ENCODE measurements around the gene VWA8. TPM values are rescaled to one million over a fixed set of nuclear protein-coding genes. Genes with fewer than 3 reads are reported as not detected.

VWA8 gene
- total RNA-seq, 1 donor from 2014 or later: 12.2 TPM

- Mint-ChIP-seq H3K27ac (ENCODE audit: unreplicated experiment) (no peak overlapping the region), H3K36me3 (ENCODE audit: low read depth) (peaks cover 18% of the 10 kb centered on the region), H3K4me3 (ENCODE audit: unreplicated experiment) (no peak overlapping the region), H3K4me1 (ENCODE audit: low read depth) (peaks cover 13% of the 10 kb centered on the region), H3K9me3 (ENCODE audit: low read depth) (peaks cover 5% of the 10 kb centered on the region), H3K27me3 (ENCODE audit: low read depth) (no peaks in the 10 kb centered on the region)
- no peak for DNase-seq (ENCODE audit: low spot score)
- no peak for TF ChIP-seq CTCF (IDR thresholded peaks at IDR 0.05)
Observed at GRCh38 chr13:41603917-41604316, 357.0 kb downstream of the VWA8 start.

GRCh38 chr13:41601718-41602445, 359.0 kb downstream of the VWA8 start:
- Mint-ChIP-seq H3K9me3 (ENCODE audit: low read depth) (peaks cover 5% of the 10 kb centered on the region), H3K27me3 (ENCODE audit: low read depth) (no peaks in the 10 kb centered on the region), H3K27ac (ENCODE audit: unreplicated experiment) (no peak overlapping the region), H3K36me3 (ENCODE audit: low read depth) (peaks cover 17% of the 10 kb centered on the region), H3K4me1 (ENCODE audit: low read depth) (peaks cover 17% of the 10 kb centered on the region), H3K4me3 (ENCODE audit: unreplicated experiment) (no peak overlapping the region)
- DNase-seq (ENCODE audit: low spot score): no peak
- TF ChIP-seq CTCF (IDR thresholded peaks at IDR 0.05): no peak

GRCh38 chr13:41599619-41600018, 361.3 kb downstream of the VWA8 start:
- peaks cover 34% of the 10 kb centered on the region for H3K4me1 Mint-ChIP-seq (ENCODE audit: low read depth)
- TF ChIP-seq CTCF (IDR thresholded peaks at IDR 0.05): no peak
- DNase-seq (ENCODE audit: low spot score): no peak
- no peak overlapping the region for H3K4me3 Mint-ChIP-seq (ENCODE audit: unreplicated experiment)
- H3K27me3 Mint-ChIP-seq (ENCODE audit: low read depth): no peaks in the 10 kb centered on the region
- H3K36me3 Mint-ChIP-seq (ENCODE audit: low read depth): peaks cover 11% of the 10 kb centered on the region
- H3K9me3 Mint-ChIP-seq (ENCODE audit: low read depth): peaks cover 5% of the 10 kb centered on the region
- peak overlapping the region; percentile 43 for H3K27ac Mint-ChIP-seq (ENCODE audit: unreplicated experiment)

GRCh38 chr13:41597348-41598041, 363.4 kb downstream of the VWA8 start:
- no peak overlapping the region for H3K4me3 Mint-ChIP-seq (ENCODE audit: unreplicated experiment)
- peaks cover 6% of the 10 kb centered on the region for H3K36me3 Mint-ChIP-seq (ENCODE audit: low read depth)
- no peaks in the 10 kb centered on the region for H3K27me3 Mint-ChIP-seq (ENCODE audit: low read depth)
- no peak overlapping the region for H3K27ac Mint-ChIP-seq (ENCODE audit: unreplicated experiment)
- no peak for DNase-seq (ENCODE audit: low spot score)
- peaks cover 30% of the 10 kb centered on the region for H3K4me1 Mint-ChIP-seq (ENCODE audit: low read depth)
- no peak for TF ChIP-seq CTCF (IDR thresholded peaks at IDR 0.05)
- no peaks in the 10 kb centered on the region for H3K9me3 Mint-ChIP-seq (ENCODE audit: low read depth)

DNA sequence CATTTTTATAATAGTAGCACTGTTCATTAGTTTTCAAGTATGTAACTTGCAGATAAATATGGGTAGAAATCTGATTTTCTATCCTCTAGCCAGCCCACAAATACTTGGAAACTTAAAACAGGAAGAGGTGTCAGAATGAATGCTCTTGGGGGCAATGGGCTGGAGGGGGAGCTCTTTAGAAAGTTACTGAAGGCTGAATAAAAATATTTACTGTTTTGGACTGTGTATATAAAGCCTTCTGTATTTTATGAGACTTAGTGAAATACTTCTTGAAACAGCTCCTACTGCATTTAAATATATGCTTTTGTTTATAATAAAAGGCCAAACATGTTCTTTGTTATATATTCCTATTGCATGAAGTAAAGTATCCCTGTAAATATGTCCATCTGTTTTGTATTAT, 364.7 kb downstream of the VWA8 start:
- no peaks in the 10 kb centered on the region for H3K27me3 Mint-ChIP-seq (ENCODE audit: low read depth)
- H3K9me3 Mint-ChIP-seq (ENCODE audit: low read depth): no peaks in the 10 kb centered on the region
- H3K36me3 Mint-ChIP-seq (ENCODE audit: low read depth): peaks cover 6% of the 10 kb centered on the region
- DNase-seq (ENCODE audit: low spot score): no peak
- peaks cover 30% of the 10 kb centered on the region for H3K4me1 Mint-ChIP-seq (ENCODE audit: low read depth)
- H3K27ac Mint-ChIP-seq (ENCODE audit: unreplicated experiment): no peak overlapping the region
- TF ChIP-seq CTCF (IDR thresholded peaks at IDR 0.05): peak; percentile 54
- H3K4me3 Mint-ChIP-seq (ENCODE audit: unreplicated experiment): no peak overlapping the region
